Left ventricle myocardium superior (tissue), 1 donor: ENCODE measurements around the gene HPS4. TPM values are rescaled to one million over a fixed set of nuclear protein-coding genes. Genes with fewer than 3 reads are reported as not detected.
"Not testable (repeated sequence)": the region's sequence is repeated elsewhere in the genome, so short reads cannot be mapped to it uniquely, and the experiment has no call there.

Experiments used
- ATAC-seq: fragments of 200-7000 bp; cut with Tn5 transposase; one replicate; pipeline ENCODE4 v1.9.1; 2020; ENCODE audit warnings: mild to moderate bottlenecking, moderate library complexity
- DNase-seq: peaks from one replicate; pipeline ENCODE4 v3.0.0-alpha.2; 2020
- intact Hi-C: fragments of 100-400 bp; cut with micrococcal nuclease; formaldehyde crosslinking; loops from one replicate; pipeline ENCODE4 v1.11.0; 2022
- total RNA-seq: library from RNA; stranded (reverse); fragmentation: NEBNext Ultra II Directional; extraction: Animal tissue kit (Norgen Biotek cat#: 25700); gene quantifications from one replicate; pipeline ENCODE4 v1.2.1, GENCODE V29; 2021
- donor health status: DM: no; HTN: yes; CAD: no; lungs with severe emphysema.

HPS4 gene
- total RNA-seq, 1 donor from 2014 or later, result 10.0 TPM

- ATAC-seq, result peak; percentile 47
- intact Hi-C loops, result no loop called here
These were observed 35.2 kb downstream of the HPS4 start for GRCh38 chr22:26448334-26448733.

GRCh38 chr22:26447584-26448329, 35.8 kb downstream of the HPS4 start:
- intact Hi-C loops, result no loop called here
- DNase-seq (no peak), ATAC-seq (no peak)

More at GRCh38 chr22:26448334-26448733, 35.2 kb downstream of the HPS4 start:
- DNase-seq, result no peak

- no peak for ATAC-seq
- no peak for DNase-seq
- intact Hi-C loops, result no loop called here
These were observed 36.6 kb downstream of the HPS4 start for GRCh38 chr22:26446808-26447515.

GRCh38 chr22:26445577-26446275, 37.9 kb downstream of the HPS4 start:
- DNase-seq (no peak), ATAC-seq (no peak)
- intact Hi-C loops, result no loop called here

- intact Hi-C loops, result no loop called here
These were observed 38.8 kb downstream of the HPS4 start for GRCh38 chr22:26444777-26445176.

GRCh38 chr22:26443901-26444690, 39.5 kb downstream of the HPS4 start:
- ATAC-seq, result no peak
- intact Hi-C loops, result no loop called here

More at GRCh38 chr22:26444777-26445176, 38.8 kb downstream of the HPS4 start:
- DNase-seq (no peak), ATAC-seq (no peak)

GRCh38 chr22:26442086-26442756, 41.4 kb downstream of the HPS4 start:
- DNase-seq (no peak), ATAC-seq (no peak)
- intact Hi-C loops, result no loop called here

More at GRCh38 chr22:26443901-26444690, 39.5 kb downstream of the HPS4 start:
- no peak for DNase-seq

GRCh38 chr22:26439559-26439958, 44.0 kb downstream of the HPS4 start:
- DNase-seq (no peak), ATAC-seq (no peak)
- intact Hi-C loops, result no loop called here

GRCh38 chr22:26438776-26439175, 44.8 kb downstream of the HPS4 start:
- ATAC-seq, intact Hi-C loops, DNase-seq: not testable (repeated sequence)

GRCh38 chr22:26437694-26438392, 45.7 kb downstream of the HPS4 start:
- no peak for ATAC-seq
- intact Hi-C loops, result no loop called here
- no peak for DNase-seq

- intact Hi-C loops, result no loop called here
- no peak for DNase-seq
- ATAC-seq, result peak; percentile 48
These were observed 46.6 kb downstream of the HPS4 start for GRCh38 chr22:26436903-26437515.

GRCh38 chr22:26435327-26436093, 48.1 kb downstream of the HPS4 start:
- ATAC-seq (no peak), DNase-seq (no peak)
- intact Hi-C loops, result no loop called here

- ATAC-seq, result no peak
- DNase-seq, result no peak
- intact Hi-C loops, result no loop called here
These were observed 49.8 kb downstream of the HPS4 start for GRCh38 chr22:26433805-26434204.

GRCh38 chr22:26432619-26433311, 50.8 kb downstream of the HPS4 start:
- DNase-seq (no peak), ATAC-seq (no peak)
- intact Hi-C loops, result no loop called here

- DNase-seq (no peak), ATAC-seq (no peak)
- intact Hi-C loops, result no loop called here
These were observed 52.2 kb downstream of the HPS4 start for GRCh38 chr22:26431261-26431995.

- intact Hi-C loops, result no loop called here
- DNase-seq, result no peak
- ATAC-seq, result no peak
These were observed 53.0 kb downstream of the HPS4 start for GRCh38 chr22:26430600-26430999.
